Stomach (tissue), 9 donors: Measurements from ENCODE around the gene VDAC1. TPM values are rescaled to one million over a fixed set of nuclear protein-coding genes. Genes with fewer than 3 reads are reported as not detected.
"Not testable (repeated sequence)": the region's sequence is repeated elsewhere in the genome, so short reads cannot be mapped to it uniquely, and the experiment has no call there.

ENCODE experiments used
- DNase-seq, 2 donors: peaks; one replicate each; pipeline versions ENCODE4 v3.0.0 to v3.0.0-alpha.2; 2013 to 2019
- H3K27ac ChIP-seq, 5 donors: fragments of 200-600 bp in 4 of 5; sonication (generic) in 4 of 5; one replicate each; pipeline ENCODE4 v1.5.1; 2013 to 2019; ENCODE audit warnings: mild to moderate bottlenecking in 1 of 5, moderate library complexity in 1 of 5
- H3K27me3 ChIP-seq, 3 donors: fragments of 200-600 bp; sonication (generic); one replicate each; pipeline ENCODE4 v1.5.1; 2017 to 2019; ENCODE audit warnings: mixed run types in 1 of 3
- H3K36me3 ChIP-seq, 4 donors: fragments of 200-600 bp; sonication (generic); 1 replicate in 3 of 4; 2 replicates in 1 of 4; pipeline ENCODE4 v1.5.1; 2016 to 2019
- H3K4me1 ChIP-seq, 4 donors: fragments of 200-600 bp; sonication (generic); one replicate each; pipeline ENCODE4 v1.5.1; 2016 to 2019
- H3K4me3 ChIP-seq, 4 donors: fragments of 200-600 bp; sonication (generic) in 3 of 4; one replicate each; pipeline ENCODE4 v1.5.1; 2016 to 2019; ENCODE audit warnings: mild to moderate bottlenecking in 1 of 4
- H3K9me3 ChIP-seq, 4 donors: fragments of 200-600 bp; sonication (generic); one replicate each; pipeline ENCODE4 v1.5.1; 2016 to 2019
- CTCF ChIP-seq, 7 experiments: fragments of 450-650 bp in 4 of 7; fragments of 200-600 bp in 3 of 7; sonication (generic) in 3 of 7; IDR thresholded peaks; one replicate each; pipeline ENCODE4 v1.5.1; 2016 to 2019; ENCODE audit warnings: antibody characterized with exemption in 7 of 7, control low read depth in 2 of 7, mild to moderate bottlenecking in 1 of 7
- EP300 ChIP-seq: sonication (generic); formaldehyde crosslinking; IDR thresholded peaks from one replicate; pipeline ENCODE4 v1.6.1; 2017; ENCODE audit warnings: antibody characterized with exemption
- POLR2A ChIP-seq, 4 donors: fragments of 450-650 bp; IDR thresholded peaks; one replicate each; pipeline ENCODE4 v1.6.1; 2016; ENCODE audit warnings: antibody characterized with exemption in 4 of 4, control low read depth in 2 of 4, mild to moderate bottlenecking in 1 of 4, moderate library complexity in 1 of 4
- POLR2AphosphoS5 ChIP-seq, 3 donors: sonication (generic); formaldehyde crosslinking; IDR thresholded peaks; one replicate each; pipeline ENCODE4 v1.6.1; 2016; ENCODE audit warnings: antibody characterized with exemption in 3 of 3
- WGBS, 5 donors: extraction: QIAGEN DNeasy Blood & Tissue Kit in 3 of 5; methylation state at CpG; one replicate each; pipeline versions ENCODE4 v1.1.5 to v1.1.7; 2013 to 2018; 5-methylcytosine and 5-hydroxymethylcytosine counted together
- intact Hi-C: fragments of 100-400 bp; cut with DNase I; formaldehyde crosslinking; loops from one replicate; pipeline ENCODE4 v1.15.1; 2023; ENCODE audit warnings: low total_unique reads
- polyA plus RNA-seq, 3 donors: library from polyadenylated mRNA; stranded (reverse); fragments of 200-250 nt; gene quantifications; one replicate each; pipeline ENCODE4 v1.2.3, GENCODE V29; 2013
- total RNA-seq, 5 donors: library from RNA; depleted of rRNA; stranded (reverse); fragments of >200 nt; gene quantifications; one replicate each; pipeline versions ENCODE4 v1.1.0 to v1.2.3, GENCODE V29; 2014 to 2016
- donor health status: healthy with polysubstance abuse.
- donor health status: Bipolar disorder and iron deficiency.
- donor health status: healthy.

VDAC1 gene
- total and polyA plus RNA-seq, 8 donors, result 55.8 to 307 (median 147) TPM

- Histone ChIP-seq H3K4me3 (no peak overlapping the region), H3K9me3 (no peaks in the 10 kb centered on the region), H3K27ac (no peak overlapping the region), H3K4me1 (peaks cover 4 to 21% (median 14%) of the 10 kb centered on the region in 4 donors), H3K36me3 (no peaks in the 10 kb centered on the region), H3K27me3 (no peaks in the 10 kb centered on the region)
- DNase-seq, result no peak
- 56 to 66% (median 60%) methylated on average over 3 of the region's 3 CpGs for WGBS, 5 donors
- no peak for TF ChIP-seq POLR2AphosphoS5 (IDR thresholded peaks at IDR 0.05)
- no peak for TF ChIP-seq CTCF (IDR thresholded peaks at IDR 0.05)
- no peak for TF ChIP-seq EP300
- no peak for TF ChIP-seq POLR2A (IDR thresholded peaks at IDR 0.05)
- intact Hi-C loops, result loop anchor here (10.0 kb wide), 1 partner anchor 512 kb away; no protein-coding TSS in a partner anchor
Observed at GRCh38 chr5:133936651-133937015, 68.1 kb downstream of the VDAC1 start.

GRCh38 chr5:133935991-133936650 is 68.7 kb downstream of the VDAC1 start:
- WGBS, 5 donors, result 91 to 95% (median 93%) methylated on average over 10 of the region's 10 CpGs
- not testable (repeated sequence) for H3K36me3 ChIP-seq

GRCh38 chr5:133935667-133935940 is 69.2 kb downstream of the VDAC1 start:
- H3K4me3 ChIP-seq, result no peak overlapping the region
- intact Hi-C loops, result loop anchor here (10.0 kb wide), 1 partner anchor 511 kb away; no protein-coding TSS in a partner anchor
- no peaks in the 10 kb centered on the region for H3K9me3 ChIP-seq
- peaks cover 4 to 24% (median 14%) of the 10 kb centered on the region in 4 donors for H3K4me1 ChIP-seq
- TF ChIP-seq POLR2A (IDR thresholded peaks at IDR 0.05) (no peak), CTCF (IDR thresholded peaks at IDR 0.05) (no peak), POLR2AphosphoS5 (IDR thresholded peaks at IDR 0.05) (no peak), EP300 (no peak)
- no peaks in the 10 kb centered on the region for H3K36me3 ChIP-seq
- no peak for DNase-seq
- 84 to 90% (median 88%) methylated on average over 5 of the region's 5 CpGs for WGBS, 5 donors
- no peak overlapping the region for H3K27ac ChIP-seq
- H3K27me3 ChIP-seq, result no peaks in the 10 kb centered on the region

More at GRCh38 chr5:133935991-133936650, 68.7 kb downstream of the VDAC1 start:
- H3K27me3 ChIP-seq, H3K4me3 ChIP-seq, DNase-seq, H3K9me3 ChIP-seq, H3K27ac ChIP-seq: not testable (repeated sequence)
- intact Hi-C loops, result loop anchor here (10.0 kb wide), 1 partner anchor 511 kb away; no protein-coding TSS in a partner anchor
- peaks cover 4 to 21% (median 14%) of the 10 kb centered on the region in 4 donors for H3K4me1 ChIP-seq

GRCh38 chr5:133934822-133935666 is 69.7 kb downstream of the VDAC1 start:
- no peak overlapping the region for H3K27ac ChIP-seq
- intact Hi-C loops, result loop anchor here (10.0 kb wide), 1 partner anchor 510 kb away; no protein-coding TSS in a partner anchor

More at GRCh38 chr5:133934822-133935666, 69.7 kb downstream of the VDAC1 start:
- H3K4me3 ChIP-seq, result no peak overlapping the region
- H3K27me3 ChIP-seq, result no peaks in the 10 kb centered on the region
- 83 to 96% (median 90%) methylated on average over 5 of the region's 5 CpGs for WGBS, 5 donors
- no peaks in the 10 kb centered on the region for H3K9me3 ChIP-seq
- DNase-seq, result no peak
- TF ChIP-seq EP300 (no peak), POLR2AphosphoS5 (IDR thresholded peaks at IDR 0.05) (no peak), CTCF (IDR thresholded peaks at IDR 0.05) (no peak), POLR2A (IDR thresholded peaks at IDR 0.05) (no peak)
- H3K4me1 ChIP-seq, result peaks cover 4 to 29% (median 14%) of the 10 kb centered on the region in 4 donors
- no peaks in the 10 kb centered on the region for H3K36me3 ChIP-seq
